RPMI7951 (cell line): ENCODE measurements around the gene IL22. TPM values are rescaled to one million over a fixed set of nuclear protein-coding genes. Genes with fewer than 3 reads are reported as not detected.

Experiments used
- DNase-seq: peaks from one replicate; pipeline ENCODE4 v3.0.0-alpha.2; 2012; ENCODE audit warnings: low read depth
- total RNA-seq: library from RNA; depleted of rRNA; stranded (reverse); fragments of >200 nt; shearing (Covaris generic); gene quantifications from 2 replicates; pipeline ENCODE4 v1.2.3, GENCODE V29; 2014; rRNA removed

IL22 gene, protein sequence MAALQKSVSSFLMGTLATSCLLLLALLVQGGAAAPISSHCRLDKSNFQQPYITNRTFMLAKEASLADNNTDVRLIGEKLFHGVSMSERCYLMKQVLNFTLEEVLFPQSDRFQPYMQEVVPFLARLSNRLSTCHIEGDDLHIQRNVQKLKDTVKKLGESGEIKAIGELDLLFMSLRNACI
- total RNA-seq = not detected in 2 replicates

DNA sequence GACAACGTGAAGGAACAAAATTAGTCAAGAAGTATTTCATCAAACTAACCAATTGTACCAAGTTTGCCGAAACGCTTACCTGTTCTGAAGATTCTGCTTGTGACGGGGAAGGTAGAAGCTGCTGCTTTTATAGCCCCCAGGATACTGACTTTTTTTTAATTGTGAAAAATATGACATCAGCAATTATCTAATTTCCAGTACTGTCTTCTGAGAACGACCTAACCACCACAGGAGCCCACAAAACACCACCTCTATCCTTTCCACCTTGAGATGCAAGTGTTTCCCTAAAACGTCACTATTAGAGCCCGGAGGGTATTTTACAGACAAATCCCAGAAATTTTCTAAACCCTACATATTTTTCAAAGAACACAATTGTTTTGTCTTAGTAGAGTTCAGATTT is at the start of gene IL22:
IL22 (minus strand) TSS at position 101 of the 400 bp plus-strand sequence. CDS start 156 bp downstream, outside the sequence.
- no peak for DNase-seq

DNA sequence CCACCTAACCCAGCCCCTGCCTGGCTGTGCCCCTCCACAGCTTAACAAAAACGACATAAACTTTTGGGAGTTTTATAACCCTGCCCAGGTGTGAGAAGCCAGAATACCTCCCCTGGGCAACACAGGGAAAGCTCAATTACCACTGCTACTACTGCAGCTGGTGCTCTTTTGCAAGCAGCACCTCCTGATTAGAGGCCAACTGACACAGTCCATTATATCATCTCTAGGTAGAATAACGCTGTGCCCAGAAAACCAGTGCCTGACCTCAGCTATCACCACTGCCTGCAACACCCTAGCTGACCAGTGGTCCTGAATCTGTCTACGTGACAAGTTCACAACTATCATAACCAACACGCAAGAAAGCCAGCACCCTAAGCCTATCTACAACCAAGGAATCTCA is 44.5 kb upstream of the IL22 start:
- no peak for DNase-seq

DNA sequence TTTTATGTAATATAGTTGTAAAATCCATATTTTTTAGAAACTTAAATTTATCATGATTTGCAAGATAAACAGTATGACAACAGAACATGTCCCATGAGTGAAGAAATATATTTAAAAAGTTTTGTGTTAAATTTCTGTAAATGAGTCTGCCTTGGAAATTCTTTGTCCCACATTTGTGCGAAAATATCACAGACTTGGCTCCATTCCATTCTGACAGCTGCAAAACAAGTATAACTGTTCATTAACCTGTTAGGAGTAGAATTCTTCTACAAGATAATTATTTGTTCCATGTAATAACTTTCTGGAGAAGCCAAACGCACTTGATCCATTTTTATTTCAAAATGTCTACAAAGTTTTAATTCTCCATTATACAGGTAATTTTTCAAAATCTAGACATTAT is 40.8 kb upstream of the IL22 start:
- no peak for DNase-seq

DNA sequence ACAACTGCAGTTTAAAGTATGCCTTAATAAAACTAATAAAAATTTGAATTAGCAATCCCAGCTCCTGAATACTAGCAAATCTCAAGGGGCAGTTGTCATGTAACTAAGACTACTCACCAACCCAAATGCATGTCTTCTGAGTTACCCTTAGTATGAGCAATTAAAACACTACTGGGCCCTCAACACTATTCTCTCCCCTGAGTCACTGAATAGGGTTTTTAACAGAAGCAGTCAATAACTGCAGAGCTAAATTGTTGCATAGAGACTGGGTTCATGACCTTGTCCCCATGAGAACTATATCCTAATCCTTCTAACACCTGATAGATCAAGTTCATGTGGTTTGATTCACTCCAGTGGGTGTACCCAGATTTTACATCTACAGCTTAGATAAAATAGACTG is 39.9 kb upstream of the IL22 start:
- no peak for DNase-seq

- DNase-seq = no peak
Observed at GRCh38 chr12:68292151-68292943, 38.9 kb upstream of the IL22 start.

DNA sequence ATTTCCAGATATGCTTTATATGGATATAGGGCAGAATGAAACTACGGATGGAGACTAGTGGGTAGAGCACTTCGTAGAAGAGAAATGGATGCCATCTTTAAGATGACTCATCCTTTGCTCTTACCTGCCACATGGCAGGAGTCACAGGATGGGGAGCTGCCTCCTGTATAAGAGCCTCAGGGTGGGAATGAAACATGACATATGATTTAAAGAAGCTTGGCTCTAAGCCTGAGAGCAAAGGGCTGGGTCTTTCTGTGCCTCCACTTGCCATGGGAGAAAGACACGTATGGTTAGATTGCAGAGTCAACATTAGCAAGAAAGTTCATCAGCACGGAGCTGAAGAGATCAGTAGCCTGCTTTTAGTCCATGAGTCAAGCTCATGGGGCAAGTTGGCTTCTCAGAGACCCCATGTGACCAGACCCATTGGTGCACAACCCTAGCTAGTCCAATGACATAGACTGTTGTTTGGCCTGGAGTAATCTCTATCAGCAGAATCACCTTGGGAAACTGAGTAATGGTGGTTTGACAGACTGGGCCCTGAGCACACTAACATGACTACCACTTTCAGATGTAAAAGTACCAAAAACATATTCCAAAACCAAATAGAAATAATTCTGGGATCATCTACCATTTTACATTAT is 38.1 kb upstream of the IL22 start:
- DNase-seq = no peak

DNA sequence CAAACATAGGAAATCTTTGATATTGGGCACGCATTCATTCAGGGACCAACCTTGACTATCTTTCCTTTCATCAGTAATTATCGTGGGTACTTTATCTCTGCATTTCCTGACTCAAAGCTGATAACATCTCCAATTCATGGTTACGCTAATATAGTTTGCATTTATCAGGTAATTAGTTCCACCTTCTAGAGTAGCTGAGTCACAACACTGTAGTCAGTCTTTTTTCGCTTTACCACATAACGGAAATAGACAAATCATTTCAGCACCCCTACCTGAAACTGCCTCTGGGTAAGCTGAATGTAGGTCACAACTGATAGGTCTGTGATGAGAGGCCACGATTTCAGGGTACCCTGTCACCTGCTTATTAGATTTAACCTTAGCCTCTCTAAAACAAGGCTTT is 36.7 kb upstream of the IL22 start:
- peak; percentile 24 for DNase-seq

- no peak for DNase-seq
Observed at GRCh38 chr12:68287106-68287505, 33.7 kb upstream of the IL22 start.

GRCh38 chr12:68286396-68286795 is 33.0 kb upstream of the IL22 start:
- no peak for DNase-seq

DNA sequence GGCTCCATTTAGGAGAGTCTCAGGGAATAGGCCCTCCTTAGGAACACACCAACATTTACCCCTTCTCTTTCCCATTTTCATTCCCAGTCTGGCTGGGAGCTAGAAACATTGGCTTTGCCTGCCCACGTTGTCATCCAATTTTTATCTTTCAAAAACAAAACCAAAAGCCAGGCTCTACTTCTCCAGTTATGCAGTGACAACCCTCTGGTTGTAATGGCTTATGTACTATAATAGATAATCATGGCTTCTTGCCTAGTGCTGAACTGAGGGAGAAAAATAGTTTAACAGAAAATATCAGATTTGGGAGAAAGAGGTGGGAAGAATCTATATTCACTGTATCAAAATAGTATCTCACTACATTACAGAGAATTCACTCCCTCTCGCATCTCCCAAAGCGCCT is 32.1 kb upstream of the IL22 start:
- no peak for DNase-seq

DNA sequence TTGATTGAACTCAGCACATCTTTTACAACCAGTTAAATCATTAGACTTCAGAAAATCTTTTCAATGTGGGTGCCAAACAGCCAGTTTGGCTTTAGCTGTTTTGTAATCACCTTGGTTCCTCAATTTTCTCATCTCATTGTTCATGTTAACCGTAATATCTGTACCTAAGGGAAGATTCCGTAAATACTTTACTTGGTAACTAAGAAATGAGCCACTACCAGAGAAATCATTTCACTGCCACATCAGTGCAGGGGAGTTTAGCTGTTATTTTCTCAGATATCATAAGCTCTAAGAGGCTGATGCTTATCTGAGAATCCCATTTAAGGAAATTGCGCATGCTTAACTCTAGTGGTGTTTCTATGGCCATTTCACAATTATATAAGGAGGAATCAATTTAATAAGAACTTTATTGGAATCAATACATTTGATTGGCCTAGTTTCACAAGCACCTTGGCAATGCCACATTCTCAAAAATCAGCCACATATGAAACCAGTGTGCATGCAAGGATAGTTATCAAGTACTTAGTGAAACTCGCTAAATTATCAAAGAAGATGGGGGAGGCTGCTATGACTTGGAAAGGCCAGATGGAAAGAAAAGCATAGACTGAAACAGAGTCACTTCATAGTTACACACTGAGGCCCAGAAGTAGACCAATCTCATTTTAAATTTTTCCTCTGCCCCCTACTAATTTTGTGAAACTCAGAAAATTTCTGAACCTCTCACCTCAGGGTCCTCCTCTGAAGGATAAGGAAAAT is 28.1 kb upstream of the IL22 start:
- DNase-seq = no peak

DNA sequence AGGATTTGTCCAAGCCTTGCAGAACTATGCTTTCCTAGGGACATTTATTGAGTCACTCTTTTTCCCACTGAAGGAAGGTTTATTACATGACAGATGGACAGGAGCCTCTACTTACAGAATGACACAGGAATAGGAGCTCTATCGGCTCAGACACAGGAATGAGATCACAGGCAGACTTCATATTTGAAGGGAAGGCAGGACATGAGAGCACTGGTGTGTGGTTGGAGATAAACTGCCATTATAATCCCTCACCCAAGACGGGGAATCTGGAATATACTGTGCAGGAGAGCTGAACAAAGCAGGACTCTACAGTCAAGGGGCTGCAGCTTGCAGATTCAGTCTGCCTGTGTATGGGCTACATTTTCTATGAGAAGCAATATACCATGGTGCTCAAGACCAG is 26.8 kb upstream of the IL22 start:
- no peak for DNase-seq

DNA sequence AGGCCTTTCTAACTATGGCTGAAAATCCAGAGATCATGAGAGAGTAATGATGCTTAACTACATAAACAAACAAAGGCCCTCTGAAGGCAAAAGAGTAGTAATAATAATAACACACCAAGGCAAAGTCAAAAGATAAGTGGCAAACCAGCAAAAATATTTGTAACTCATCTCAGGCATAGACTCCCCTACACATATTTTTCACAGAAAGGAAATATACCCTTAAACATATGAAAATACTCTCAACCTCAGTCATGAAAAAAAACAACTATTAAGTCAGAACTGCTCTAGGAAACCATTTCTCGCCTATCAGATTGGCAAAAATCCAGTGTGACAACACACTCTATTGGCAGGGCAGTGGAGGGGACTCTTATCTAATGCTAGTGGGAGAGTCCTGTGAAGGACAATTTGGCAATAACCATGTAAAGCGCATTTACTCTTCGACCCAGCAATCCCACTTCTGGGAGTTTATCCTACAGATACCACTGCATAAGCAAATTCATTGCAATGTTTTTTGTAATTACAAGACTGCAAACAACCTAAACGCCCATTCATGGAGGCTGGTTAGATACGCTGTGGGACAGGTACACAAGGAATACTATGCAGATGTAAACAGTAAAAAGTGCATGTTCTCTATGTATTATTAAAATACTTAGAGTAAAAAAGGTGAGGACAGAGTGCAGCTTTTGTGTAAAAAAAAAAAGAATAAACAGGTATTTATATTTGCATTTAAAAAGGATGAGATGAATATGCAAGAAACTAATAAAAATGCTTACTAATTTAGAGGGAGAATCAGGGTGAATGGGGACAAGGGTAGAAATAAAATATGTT is 26.0 kb upstream of the IL22 start:
- peak; percentile 5 for DNase-seq

DNA sequence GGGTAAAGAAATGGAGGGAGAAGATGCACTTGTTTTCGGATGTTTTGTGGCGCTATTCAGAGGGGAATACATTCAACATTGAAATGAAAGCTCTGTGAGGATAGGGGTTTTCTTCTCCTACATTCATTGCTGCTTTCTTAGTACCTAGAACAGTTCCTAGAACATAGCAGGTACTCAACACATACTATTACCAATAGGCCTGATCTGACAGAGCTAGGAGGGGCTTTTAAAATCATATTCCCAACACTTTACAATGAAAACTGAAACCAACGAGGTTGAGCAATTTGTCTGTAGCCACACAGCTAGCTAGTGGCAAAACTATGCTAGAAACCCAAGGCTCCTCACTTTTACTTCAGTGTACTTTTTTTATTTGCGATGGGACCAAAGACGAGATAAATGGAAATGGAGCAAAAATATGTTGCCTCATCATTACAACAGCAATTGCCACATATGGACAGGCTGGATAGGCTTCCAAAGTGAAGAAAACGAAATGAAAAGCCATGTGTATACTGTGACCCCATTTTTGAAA is 23.1 kb upstream of the IL22 start:
- DNase-seq = no peak

DNA sequence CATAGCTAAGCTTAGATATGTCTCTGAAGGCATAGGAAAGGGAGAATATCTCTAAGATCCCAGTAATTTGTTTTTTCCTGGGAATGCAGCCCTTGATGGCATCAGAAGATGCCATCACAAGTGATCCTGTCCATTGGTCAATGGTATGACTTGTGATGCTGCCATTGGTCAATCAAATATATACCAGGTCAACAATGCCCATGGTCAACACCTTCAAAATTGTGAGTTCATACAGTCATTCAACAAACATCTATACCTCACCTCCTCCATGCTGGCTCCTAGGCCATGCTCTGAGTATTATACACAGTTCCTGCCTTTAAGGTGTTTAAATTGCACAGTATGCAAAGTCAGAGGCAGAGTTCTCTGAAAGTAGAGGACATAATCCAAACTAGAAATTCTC is 19.3 kb upstream of the IL22 start:
- DNase-seq = no peak

GRCh38 chr12:68271346-68271745 is 17.9 kb upstream of the IL22 start:
- no peak for DNase-seq

GRCh38 chr12:68270358-68270757 is 17.0 kb upstream of the IL22 start:
- DNase-seq = no peak

DNA sequence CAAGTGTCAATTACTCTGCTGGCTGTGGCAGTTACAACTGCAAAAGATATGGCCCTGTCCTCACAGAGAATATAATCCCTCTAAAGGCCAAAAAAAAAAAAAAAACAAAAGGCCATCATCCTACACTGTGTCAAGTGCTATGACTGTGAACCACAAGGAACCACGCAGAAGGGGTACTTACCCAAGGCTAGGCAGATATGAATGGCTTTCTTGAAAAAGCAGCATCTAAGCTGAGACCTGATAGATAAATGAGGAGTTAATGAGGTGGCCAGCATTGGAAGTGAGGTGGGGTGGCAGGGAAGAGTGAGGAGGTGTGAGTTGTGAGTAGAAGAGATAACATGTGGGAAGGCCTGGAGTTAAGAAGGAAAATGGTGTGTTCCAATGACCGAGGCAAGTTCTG is 16.4 kb upstream of the IL22 start:
- DNase-seq = no peak

- no peak for DNase-seq
Observed at GRCh38 chr12:68268967-68269366, 15.6 kb upstream of the IL22 start.

DNA sequence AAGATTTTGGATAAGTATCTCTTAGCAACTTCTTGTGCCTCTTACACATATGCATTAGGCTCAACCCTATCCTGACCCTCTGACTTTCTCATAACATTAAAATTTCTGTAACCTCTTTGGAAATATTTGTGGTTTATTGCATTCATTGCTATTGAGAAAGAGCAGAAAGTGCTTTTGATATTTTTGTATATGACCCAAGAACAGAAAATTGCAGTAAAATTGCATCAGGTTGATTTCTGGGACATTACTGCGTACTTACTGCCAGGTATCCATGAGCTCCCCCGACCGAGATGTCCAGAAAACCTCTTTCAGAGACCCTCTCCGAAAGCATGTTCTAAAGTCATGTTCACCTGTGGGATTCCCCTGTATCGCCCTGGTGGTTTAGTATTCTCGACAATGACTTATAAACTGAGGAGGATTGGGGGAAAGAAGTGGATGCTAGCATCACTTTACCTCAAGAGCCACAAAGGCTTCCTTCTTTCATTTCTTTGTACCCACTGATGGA is 14.5 kb upstream of the IL22 start:
- no peak for DNase-seq

DNA sequence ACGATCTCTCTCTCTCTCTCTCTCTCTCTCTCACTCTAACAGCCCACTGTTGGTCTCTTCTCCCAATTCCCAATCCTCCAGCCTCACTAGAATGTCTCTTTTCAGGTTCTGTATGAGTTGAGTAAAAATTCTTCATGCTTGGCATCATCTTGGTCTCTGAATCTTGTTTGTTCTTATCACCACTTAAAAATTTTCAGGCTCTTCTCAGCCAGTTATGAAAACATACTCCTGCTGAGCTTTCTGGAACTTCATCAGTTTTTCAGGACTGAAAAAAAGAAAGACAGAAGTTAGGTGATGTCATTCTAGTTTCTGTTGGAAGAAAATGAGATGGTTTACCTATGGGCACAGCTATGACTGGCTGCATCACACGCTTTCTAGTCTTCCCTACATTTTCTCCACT is 11.5 kb upstream of the IL22 start:
- DNase-seq = no peak
